ENCODE results near the gene LY6G6D. TPM values are rescaled to one million over a fixed set of nuclear protein-coding genes. Genes with fewer than 3 reads are reported as not detected.

LY6G6D gene
- total and polyA plus RNA-seq, 5 donors from 2014 or later: not detected

- DNase-seq: peak; percentile 75 to 85 (median 79)
- Histone ChIP-seq H3K9me3 (ENCODE audit: control insufficient read depth in 2 of 2, low read length in 2 of 2) (no peaks in the 10 kb centered on the region), H3K36me3 (ENCODE audit: control insufficient read depth, insufficient read depth, low read length) (peaks cover 35% of the 10 kb centered on the region), H3K4me1 (ENCODE audit: control insufficient read depth, insufficient read depth, low read length, poor library complexity, severe bottlenecking) (peaks cover 31% of the 10 kb centered on the region), H3K27me3 (ENCODE audit: control insufficient read depth, insufficient read depth, low read length) (no peaks in the 10 kb centered on the region), H3K27ac (ENCODE audit: insufficient read depth, low read length, poor library complexity, severe bottlenecking) (peak overlapping the region; percentile 71), H3K4me3 (ENCODE audit: low read depth, low read length) (peak overlapping the region; percentile 79)
- Mint-ChIP-seq H3K4me1 (peaks cover 0 to 60% (median 26%) of the 10 kb centered on the region in 4 donors), H3K27ac (peak overlapping the region; percentile 82 to 90 (median 89)), H3K27me3 (no peaks in the 10 kb centered on the region), H3K36me3 (peaks cover 21% of the 10 kb centered on the region), H3K4me3 (peak overlapping the region; percentile 81 to 98 (median 96)), H3K9me3 (peaks cover 0 to 1% (median 0%) of the 10 kb centered on the region in 7 donors)
- peak; percentile 70 for ATAC-seq (ENCODE audit: low read depth in 2 of 2)
Observed at GRCh38 chr6:31729515-31729978, 14.4 kb downstream of the LY6G6D start.

- peak overlapping the region; percentile 90 to 92 (median 91) for H3K27ac Mint-ChIP-seq
- peak; percentile 32 to 36 for ATAC-seq (ENCODE audit: low read depth in 2 of 2)
- peak overlapping the region; percentile 79 for H3K4me3 ChIP-seq (ENCODE audit: low read depth, low read length)
- peaks cover 21% of the 10 kb centered on the region for H3K36me3 Mint-ChIP-seq
- H3K27me3 ChIP-seq (ENCODE audit: control insufficient read depth, insufficient read depth, low read length): no peaks in the 10 kb centered on the region
- H3K36me3 ChIP-seq (ENCODE audit: control insufficient read depth, insufficient read depth, low read length): peaks cover 35% of the 10 kb centered on the region
- no peaks in the 10 kb centered on the region for H3K9me3 ChIP-seq (ENCODE audit: control insufficient read depth in 2 of 2, low read length in 2 of 2)
- H3K9me3 Mint-ChIP-seq: peaks cover 0 to 1% (median 0%) of the 10 kb centered on the region in 7 donors
- H3K27me3 Mint-ChIP-seq: no peaks in the 10 kb centered on the region
- H3K4me1 ChIP-seq (ENCODE audit: control insufficient read depth, insufficient read depth, low read length, poor library complexity, severe bottlenecking): peaks cover 37% of the 10 kb centered on the region
- H3K4me1 Mint-ChIP-seq: peaks cover 0 to 66% (median 28%) of the 10 kb centered on the region in 4 donors
- H3K27ac ChIP-seq (ENCODE audit: insufficient read depth, low read length, poor library complexity, severe bottlenecking): peak overlapping the region; percentile 71
- peak; percentile 65 to 72 (median 67) for DNase-seq
- H3K4me3 Mint-ChIP-seq: peak overlapping the region; percentile 81 to 98 (median 96)
Observed at GRCh38 chr6:31729979-31730630, 15.0 kb downstream of the LY6G6D start.

DNA sequence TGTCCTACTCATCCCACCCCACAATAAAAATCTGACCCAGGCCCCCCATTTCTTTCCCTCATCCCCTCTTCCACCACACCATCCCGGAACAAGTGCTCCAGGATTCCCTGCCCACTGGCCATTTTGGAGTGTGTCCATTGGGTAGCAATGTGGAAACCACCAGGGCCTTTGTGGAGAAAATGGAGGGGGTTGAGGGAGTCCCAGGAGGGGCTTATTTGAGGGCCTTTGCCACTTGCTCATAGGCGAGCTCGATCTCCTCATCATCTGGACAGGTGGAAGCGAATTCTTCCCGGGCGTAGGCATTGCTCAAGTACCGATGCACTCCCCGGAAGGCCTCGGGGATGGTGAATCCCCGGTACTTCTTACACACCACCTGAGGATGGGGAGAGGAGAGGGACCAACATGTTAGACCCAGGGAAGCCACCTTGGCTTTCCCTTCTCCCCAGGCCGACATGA, 15.5 kb downstream of the LY6G6D start:
- DNase-seq (no peak), ATAC-seq (ENCODE audit: low read depth in 2 of 2) (no peak)
- peaks cover 19% of the 10 kb centered on the region for H3K36me3 Mint-ChIP-seq
- H3K27ac ChIP-seq (ENCODE audit: insufficient read depth, low read length, poor library complexity, severe bottlenecking): peak overlapping the region; percentile 71
- H3K36me3 ChIP-seq (ENCODE audit: control insufficient read depth, insufficient read depth, low read length): peaks cover 35% of the 10 kb centered on the region
- H3K4me3 ChIP-seq (ENCODE audit: low read depth, low read length): no peak overlapping the region
- peaks cover 40% of the 10 kb centered on the region for H3K4me1 ChIP-seq (ENCODE audit: control insufficient read depth, insufficient read depth, low read length, poor library complexity, severe bottlenecking)
- no peaks in the 10 kb centered on the region for H3K27me3 Mint-ChIP-seq
- peaks cover 0 to 1% (median 0%) of the 10 kb centered on the region in 7 donors for H3K9me3 Mint-ChIP-seq
- H3K4me3 Mint-ChIP-seq: peak overlapping the region; percentile 81 to 98 (median 96)
- no peaks in the 10 kb centered on the region for H3K9me3 ChIP-seq (ENCODE audit: control insufficient read depth in 2 of 2, low read length in 2 of 2)
- peaks cover 0 to 71% (median 30%) of the 10 kb centered on the region in 4 donors for H3K4me1 Mint-ChIP-seq
- no peaks in the 10 kb centered on the region for H3K27me3 ChIP-seq (ENCODE audit: control insufficient read depth, insufficient read depth, low read length)
- peak overlapping the region in 2 of 3 donors; percentile 90 to 92 for H3K27ac Mint-ChIP-seq

DNA sequence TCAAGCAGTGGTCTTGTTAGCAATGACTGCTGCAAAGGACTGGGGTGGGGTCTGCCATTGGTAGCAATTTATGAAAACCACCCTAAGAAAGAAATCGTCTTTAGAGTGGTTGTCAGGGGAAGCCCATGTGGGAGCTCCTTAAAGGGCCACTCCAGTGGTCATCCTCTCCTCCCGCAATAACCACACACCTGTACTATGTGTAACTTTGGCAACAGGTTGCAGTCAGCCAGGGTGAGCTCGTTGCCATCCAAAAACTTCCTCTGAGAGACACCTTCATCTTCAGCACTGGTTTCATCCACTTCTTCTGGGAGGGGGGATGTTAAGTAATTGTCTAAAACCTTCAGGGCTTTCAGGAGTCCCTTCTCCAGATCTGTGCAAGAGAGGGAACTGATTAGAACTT, 16.9 kb downstream of the LY6G6D start:
- DNase-seq: no peak
- Histone ChIP-seq H3K27me3 (ENCODE audit: control insufficient read depth, insufficient read depth, low read length) (no peaks in the 10 kb centered on the region), H3K27ac (ENCODE audit: insufficient read depth, low read length, poor library complexity, severe bottlenecking) (peak overlapping the region; percentile 23), H3K36me3 (ENCODE audit: control insufficient read depth, insufficient read depth, low read length) (peaks cover 35% of the 10 kb centered on the region), H3K4me3 (ENCODE audit: low read depth, low read length) (no peak overlapping the region), H3K9me3 (ENCODE audit: control insufficient read depth in 2 of 2, low read length in 2 of 2) (no peaks in the 10 kb centered on the region), H3K4me1 (ENCODE audit: control insufficient read depth, insufficient read depth, low read length, poor library complexity, severe bottlenecking) (peaks cover 53% of the 10 kb centered on the region)
- no peaks in the 10 kb centered on the region for H3K27me3 Mint-ChIP-seq
- peaks cover 0 to 78% (median 30%) of the 10 kb centered on the region in 4 donors for H3K4me1 Mint-ChIP-seq
- no peak for ATAC-seq (ENCODE audit: low read depth in 2 of 2)
- peak overlapping the region in 2 of 3 donors; percentile 17 to 31 for H3K27ac Mint-ChIP-seq
- H3K9me3 Mint-ChIP-seq: no peaks in the 10 kb centered on the region
- peak overlapping the region; percentile 7 to 88 (median 52) for H3K4me3 Mint-ChIP-seq
- H3K36me3 Mint-ChIP-seq: peaks cover 18% of the 10 kb centered on the region

GRCh38 chr6:31733734-31734133, 18.6 kb downstream of the LY6G6D start:
- H3K36me3 Mint-ChIP-seq: peaks cover 18% of the 10 kb centered on the region
- no peaks in the 10 kb centered on the region for H3K27me3 ChIP-seq (ENCODE audit: control insufficient read depth, insufficient read depth, low read length)

DNA sequence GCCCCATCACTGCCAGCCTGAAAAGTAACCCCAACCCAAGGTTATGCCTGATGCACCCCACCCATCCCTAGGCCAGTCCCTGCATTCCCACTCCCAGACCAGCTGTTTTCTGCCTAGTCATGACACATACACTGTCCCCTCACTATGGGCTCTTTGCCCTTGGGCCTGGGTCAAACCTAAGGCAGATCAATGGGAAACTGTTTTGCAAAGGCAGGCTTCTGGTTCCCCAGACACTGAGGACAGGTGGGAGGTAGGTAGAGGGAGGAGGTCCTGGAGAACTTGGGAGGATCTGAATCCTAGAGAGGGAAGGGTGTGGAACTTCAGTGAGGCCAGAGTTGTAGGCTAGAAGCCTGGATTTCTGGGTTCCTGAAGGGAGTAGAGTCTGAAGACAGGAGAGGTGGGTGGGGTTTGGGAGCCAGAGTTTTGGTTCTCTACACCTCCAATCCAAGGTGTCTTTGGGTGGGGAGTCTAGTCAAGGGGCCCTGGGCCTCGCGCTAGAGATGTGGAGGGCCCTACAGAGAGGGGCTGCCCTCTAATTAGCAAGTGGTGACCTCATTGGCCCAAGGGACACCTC, 19.2 kb downstream of the LY6G6D start:
- no peaks in the 10 kb centered on the region for H3K27me3 ChIP-seq (ENCODE audit: control insufficient read depth, insufficient read depth, low read length)
- no peak for DNase-seq
- H3K27me3 Mint-ChIP-seq: no peaks in the 10 kb centered on the region
- peaks cover 14 to 85% (median 49%) of the 10 kb centered on the region in 4 donors for H3K4me1 Mint-ChIP-seq
- peak overlapping the region; percentile 97 to 99 (median 98) for H3K4me3 Mint-ChIP-seq
- H3K4me1 ChIP-seq (ENCODE audit: control insufficient read depth, insufficient read depth, low read length, poor library complexity, severe bottlenecking): peaks cover 64% of the 10 kb centered on the region
- H3K9me3 Mint-ChIP-seq: no peaks in the 10 kb centered on the region
- H3K36me3 ChIP-seq (ENCODE audit: control insufficient read depth, insufficient read depth, low read length): peaks cover 35% of the 10 kb centered on the region
- H3K36me3 Mint-ChIP-seq: peaks cover 18% of the 10 kb centered on the region
- no peak for ATAC-seq (ENCODE audit: low read depth in 2 of 2)
- no peaks in the 10 kb centered on the region for H3K9me3 ChIP-seq (ENCODE audit: control insufficient read depth in 2 of 2, low read length in 2 of 2)
- peak overlapping the region; percentile 93 for H3K4me3 ChIP-seq (ENCODE audit: low read depth, low read length)
- peak overlapping the region; percentile 91 for H3K27ac ChIP-seq (ENCODE audit: insufficient read depth, low read length, poor library complexity, severe bottlenecking)
- peak overlapping the region; percentile 89 to 95 (median 94) for H3K27ac Mint-ChIP-seq

More at GRCh38 chr6:31733734-31734133, 18.6 kb downstream of the LY6G6D start:
- Mint-ChIP-seq H3K27ac (peak overlapping the region; percentile 66 to 89 (median 74)), H3K4me1 (peaks cover 12 to 83% (median 46%) of the 10 kb centered on the region in 4 donors), H3K4me3 (peak overlapping the region; percentile 97 to 99 (median 98)), H3K9me3 (no peaks in the 10 kb centered on the region), H3K27me3 (no peaks in the 10 kb centered on the region)
- ATAC-seq (ENCODE audit: low read depth in 2 of 2) (no peak), DNase-seq (no peak)
- H3K27ac ChIP-seq (ENCODE audit: insufficient read depth, low read length, poor library complexity, severe bottlenecking): peak overlapping the region; percentile 91
- H3K9me3 ChIP-seq (ENCODE audit: control insufficient read depth in 2 of 2, low read length in 2 of 2): no peaks in the 10 kb centered on the region
- H3K36me3 ChIP-seq (ENCODE audit: control insufficient read depth, insufficient read depth, low read length): peaks cover 35% of the 10 kb centered on the region
- peaks cover 64% of the 10 kb centered on the region for H3K4me1 ChIP-seq (ENCODE audit: control insufficient read depth, insufficient read depth, low read length, poor library complexity, severe bottlenecking)
- H3K4me3 ChIP-seq (ENCODE audit: low read depth, low read length): peak overlapping the region; percentile 93

DNA sequence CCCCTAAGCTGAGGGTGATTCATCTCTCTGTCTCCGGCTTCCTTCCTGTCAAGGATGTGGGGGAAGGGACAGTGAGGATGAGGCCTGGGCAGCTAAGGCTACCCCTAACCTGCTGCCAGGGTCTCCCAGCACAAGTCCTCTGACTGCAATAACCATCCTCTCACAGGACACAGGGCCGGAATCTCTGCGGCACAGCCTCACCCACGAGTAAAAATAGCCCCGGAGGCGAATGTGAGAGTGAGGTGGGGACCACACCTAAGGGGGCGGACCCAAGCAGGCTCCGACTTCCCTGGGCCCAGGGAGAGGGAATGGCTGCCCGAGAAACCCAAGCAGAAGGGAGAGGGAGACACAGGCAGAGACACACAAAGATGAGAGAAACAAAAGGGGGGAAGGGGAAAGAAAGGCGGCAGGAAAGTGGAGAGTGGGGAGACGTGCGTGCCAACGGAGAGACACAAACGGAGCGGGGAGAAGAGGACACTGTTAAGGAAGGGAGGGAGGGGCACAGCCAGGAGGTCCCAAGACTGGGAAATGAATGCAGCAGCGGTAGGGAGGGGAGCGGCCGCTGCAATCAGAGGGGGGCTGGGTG, 19.8 kb downstream of the LY6G6D start:
- H3K27me3 Mint-ChIP-seq: no peaks in the 10 kb centered on the region
- H3K36me3 Mint-ChIP-seq: peaks cover 18% of the 10 kb centered on the region
- peak overlapping the region; percentile 89 to 95 (median 94) for H3K27ac Mint-ChIP-seq
- H3K4me1 Mint-ChIP-seq: peaks cover 18 to 89% (median 53%) of the 10 kb centered on the region in 4 donors
- Histone ChIP-seq H3K4me3 (ENCODE audit: low read depth, low read length) (peak overlapping the region; percentile 93), H3K36me3 (ENCODE audit: control insufficient read depth, insufficient read depth, low read length) (peaks cover 35% of the 10 kb centered on the region), H3K27me3 (ENCODE audit: control insufficient read depth, insufficient read depth, low read length) (no peaks in the 10 kb centered on the region), H3K4me1 (ENCODE audit: control insufficient read depth, insufficient read depth, low read length, poor library complexity, severe bottlenecking) (peaks cover 62% of the 10 kb centered on the region), H3K27ac (ENCODE audit: insufficient read depth, low read length, poor library complexity, severe bottlenecking) (peak overlapping the region; percentile 91), H3K9me3 (ENCODE audit: control insufficient read depth in 2 of 2, low read length in 2 of 2) (no peaks in the 10 kb centered on the region)
- H3K9me3 Mint-ChIP-seq: no peaks in the 10 kb centered on the region
- DNase-seq: peak; percentile 35 to 76 (median 56)
- peak overlapping the region; percentile 97 to 99 (median 98) for H3K4me3 Mint-ChIP-seq
- peak; percentile 52 to 66 for ATAC-seq (ENCODE audit: low read depth in 2 of 2)

Measured in CD4-positive, CD25-positive, alpha-beta regulatory T cell (primary cell).